Uterus (tissue), 4 donors: ENCODE data around the gene RFX7. TPM values are rescaled to one million over a fixed set of nuclear protein-coding genes. Genes with fewer than 3 reads are reported as not detected.

Source experiments
- DNase-seq, 2 donors: peaks; one replicate each; pipeline ENCODE4 v3.0.0-alpha.2; 2019 to 2020
- H3K27ac ChIP-seq, 2 donors: fragments of 200-600 bp; sonication (generic); 1 replicate in 1 of 2; 2 replicates in 1 of 2; pipeline ENCODE4 v1.5.1; 2016 to 2018
- H3K27me3 ChIP-seq, 2 donors: fragments of 200-600 bp; sonication (generic); one replicate each; pipeline ENCODE4 v1.5.1; 2018 to 2019; ENCODE audit warnings: control low read depth in 1 of 2
- H3K36me3 ChIP-seq, 2 donors: fragments of 200-600 bp; sonication (generic); one replicate each; pipeline ENCODE4 v1.5.1; 2019; ENCODE audit warnings: control low read depth in 1 of 2
- H3K4me1 ChIP-seq, 2 donors: fragments of 200-600 bp; sonication (generic); one replicate each; pipeline ENCODE4 v1.5.1; 2018 to 2019; ENCODE audit warnings: control low read depth in 1 of 2
- H3K4me3 ChIP-seq, 2 donors: fragments of 200-600 bp; sonication (generic); 1 replicate in 1 of 2; 2 replicates in 1 of 2; pipeline ENCODE4 v1.5.1; 2018 to 2019; ENCODE audit warnings: mild to moderate bottlenecking in 1 of 2
- H3K9me3 ChIP-seq, 2 donors: fragments of 200-600 bp; sonication (generic); one replicate each; pipeline ENCODE4 v1.5.1; 2019; ENCODE audit warnings: control low read depth in 1 of 2
- POLR2A ChIP-seq, 2 donors: fragments of 450-650 bp; IDR thresholded peaks; one replicate each; pipeline ENCODE4 v1.6.1; 2016; ENCODE audit warnings: antibody characterized with exemption in 2 of 2, mild to moderate bottlenecking in 1 of 2, moderate library complexity in 1 of 2
- intact Hi-C: fragments of 100-400 bp; cut with DNase I; formaldehyde crosslinking; loops from one replicate; pipeline ENCODE4 v1.15.1; 2023; ENCODE audit warnings: low total_unique reads
- total RNA-seq, 4 donors: library from RNA; depleted of rRNA in 3 of 4; stranded (reverse); fragments of >200 nt in 3 of 4; gene quantifications; one replicate each; pipeline versions ENCODE4 v1.1.0 to v1.2.4, GENCODE V29; 2014 to 2023
- TF ChIP-seq, protein P1 (sequence below), 4 experiments: fragments of 200-600 bp in 2 of 4; fragments of 450-650 bp in 2 of 4; sonication (generic) in 2 of 4; IDR thresholded peaks; one replicate each; pipeline ENCODE4 v1.5.1; 2016 to 2019; ENCODE audit warnings: antibody characterized with exemption in 4 of 4, mild to moderate bottlenecking in 2 of 4, moderate library complexity in 1 of 4
- donor health status: DM: yes; HTN: yes; CAD: no.

RFX7 gene
- total RNA-seq, 4 donors from 2014 or later = 3.1 to 22.9 (median 11.9) TPM

DNA sequence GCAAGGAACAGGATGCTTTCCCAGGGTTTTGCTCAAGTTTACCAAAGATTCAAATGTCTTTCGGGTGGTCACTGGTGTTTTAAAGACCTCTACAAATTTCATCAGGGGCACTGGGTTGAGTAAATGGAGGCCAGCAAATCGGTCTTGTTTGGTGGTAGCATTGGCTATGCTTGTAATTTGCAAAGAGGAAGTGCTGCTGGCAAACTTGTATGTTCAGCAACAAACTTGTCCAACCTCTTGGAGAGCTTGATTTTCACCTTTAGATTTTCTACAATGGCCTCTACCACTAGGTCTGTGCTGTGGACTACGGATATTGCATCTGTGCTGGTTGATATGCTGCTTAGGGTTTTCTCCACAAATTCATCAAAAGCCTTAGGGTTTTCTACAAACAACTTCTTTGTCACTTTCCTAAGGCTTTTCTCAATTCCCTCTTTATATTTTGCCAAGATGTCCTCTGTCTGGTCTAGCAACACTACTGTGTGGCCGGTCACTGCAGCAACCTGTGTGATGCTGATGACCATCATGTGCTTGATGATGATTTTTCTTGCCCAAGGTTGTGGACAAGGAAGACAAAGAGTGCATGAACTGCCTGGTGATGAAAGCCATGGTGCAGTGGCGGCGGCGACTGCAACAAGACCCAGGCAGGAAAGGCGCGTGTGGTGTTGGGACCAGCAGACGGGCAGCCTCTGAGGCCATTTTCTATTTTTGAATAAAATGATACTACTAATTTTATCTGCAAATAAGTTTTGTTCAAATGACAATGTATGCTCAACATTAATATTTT lies 50.8 kb downstream of the RFX7 start:
- H3K36me3 ChIP-seq = no peaks in the 10 kb centered on the region
- peaks cover 0 to 13% of the 10 kb centered on the region in 2 donors for H3K4me1 ChIP-seq
- H3K4me3 ChIP-seq = no peak overlapping the region
- no peak overlapping the region for H3K27ac ChIP-seq
- no peaks in the 10 kb centered on the region for H3K27me3 ChIP-seq
- intact Hi-C loops = no loop called here
- no peak for DNase-seq
- no peak for TF ChIP-seq POLR2A (IDR thresholded peaks at IDR 0.05)
- TF ChIP-seq, protein P1, sequence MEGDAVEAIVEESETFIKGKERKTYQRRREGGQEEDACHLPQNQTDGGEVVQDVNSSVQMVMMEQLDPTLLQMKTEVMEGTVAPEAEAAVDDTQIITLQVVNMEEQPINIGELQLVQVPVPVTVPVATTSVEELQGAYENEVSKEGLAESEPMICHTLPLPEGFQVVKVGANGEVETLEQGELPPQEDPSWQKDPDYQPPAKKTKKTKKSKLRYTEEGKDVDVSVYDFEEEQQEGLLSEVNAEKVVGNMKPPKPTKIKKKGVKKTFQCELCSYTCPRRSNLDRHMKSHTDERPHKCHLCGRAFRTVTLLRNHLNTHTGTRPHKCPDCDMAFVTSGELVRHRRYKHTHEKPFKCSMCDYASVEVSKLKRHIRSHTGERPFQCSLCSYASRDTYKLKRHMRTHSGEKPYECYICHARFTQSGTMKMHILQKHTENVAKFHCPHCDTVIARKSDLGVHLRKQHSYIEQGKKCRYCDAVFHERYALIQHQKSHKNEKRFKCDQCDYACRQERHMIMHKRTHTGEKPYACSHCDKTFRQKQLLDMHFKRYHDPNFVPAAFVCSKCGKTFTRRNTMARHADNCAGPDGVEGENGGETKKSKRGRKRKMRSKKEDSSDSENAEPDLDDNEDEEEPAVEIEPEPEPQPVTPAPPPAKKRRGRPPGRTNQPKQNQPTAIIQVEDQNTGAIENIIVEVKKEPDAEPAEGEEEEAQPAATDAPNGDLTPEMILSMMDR (IDR thresholded peaks at IDR 0.05) = no peak
- no peaks in the 10 kb centered on the region for H3K9me3 ChIP-seq

GRCh38 chr15:56187665-56188064 lies 56.0 kb downstream of the RFX7 start:
- intact Hi-C loops = no loop called here
- H3K27ac ChIP-seq = no peak overlapping the region
- H3K4me3 ChIP-seq = no peak overlapping the region
- H3K4me1 ChIP-seq = no peaks in the 10 kb centered on the region
- no peak for DNase-seq
- TF ChIP-seq, protein P1 (IDR thresholded peaks at IDR 0.05) = no peak
- TF ChIP-seq POLR2A (IDR thresholded peaks at IDR 0.05) = no peak
- H3K36me3 ChIP-seq = no peaks in the 10 kb centered on the region
- H3K9me3 ChIP-seq = no peaks in the 10 kb centered on the region
- no peaks in the 10 kb centered on the region for H3K27me3 ChIP-seq

DNA sequence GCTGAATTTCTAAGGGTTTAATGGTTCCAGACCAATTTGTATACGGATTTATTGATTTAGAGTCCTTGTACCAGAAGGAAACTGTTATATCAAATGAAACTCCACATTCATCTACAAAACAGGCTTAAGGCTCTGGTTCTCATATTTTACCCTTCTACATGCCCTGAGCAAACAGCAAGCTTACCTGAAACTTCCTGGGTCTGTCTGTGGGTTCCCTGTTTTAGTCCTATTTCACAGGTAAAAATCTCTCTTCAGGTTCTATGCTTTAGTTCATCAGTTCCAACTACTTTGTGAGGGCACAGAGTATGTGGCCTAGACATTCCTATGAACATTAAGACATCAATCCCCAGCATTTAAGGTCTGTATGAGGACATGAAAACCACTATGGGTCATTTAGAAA lies 57.7 kb downstream of the RFX7 start:
- Histone ChIP-seq H3K4me3 (no peak overlapping the region), H3K36me3 (no peaks in the 10 kb centered on the region), H3K9me3 (no peaks in the 10 kb centered on the region), H3K27ac (no peak overlapping the region), H3K4me1 (no peaks in the 10 kb centered on the region), H3K27me3 (no peaks in the 10 kb centered on the region)
- DNase-seq = no peak
- intact Hi-C loops = no loop called here
- TF ChIP-seq POLR2A (IDR thresholded peaks at IDR 0.05) = no peak
- TF ChIP-seq, protein P1 (IDR thresholded peaks at IDR 0.05) = no peak

DNA sequence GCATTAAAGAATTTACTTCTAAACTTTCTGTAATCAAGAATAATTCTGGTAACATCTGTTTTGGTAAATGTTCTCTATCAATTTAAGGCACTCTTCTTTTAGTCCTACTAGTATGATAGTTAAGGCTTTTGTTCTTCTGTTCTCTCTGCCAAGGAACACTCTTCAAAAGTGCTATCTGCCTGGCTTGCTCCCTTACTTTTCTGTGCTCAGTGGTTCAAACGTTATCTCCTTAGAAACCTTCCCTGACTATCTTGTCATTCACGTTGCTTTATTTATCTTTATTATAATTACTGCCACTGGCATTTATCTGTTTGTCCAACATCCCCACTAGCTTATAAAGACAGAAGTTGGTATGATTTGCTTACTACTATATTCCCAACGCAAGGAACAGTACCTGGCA lies 59.2 kb downstream of the RFX7 start:
- no peaks in the 10 kb centered on the region for H3K27me3 ChIP-seq
- DNase-seq = no peak
- intact Hi-C loops = no loop called here

DNA sequence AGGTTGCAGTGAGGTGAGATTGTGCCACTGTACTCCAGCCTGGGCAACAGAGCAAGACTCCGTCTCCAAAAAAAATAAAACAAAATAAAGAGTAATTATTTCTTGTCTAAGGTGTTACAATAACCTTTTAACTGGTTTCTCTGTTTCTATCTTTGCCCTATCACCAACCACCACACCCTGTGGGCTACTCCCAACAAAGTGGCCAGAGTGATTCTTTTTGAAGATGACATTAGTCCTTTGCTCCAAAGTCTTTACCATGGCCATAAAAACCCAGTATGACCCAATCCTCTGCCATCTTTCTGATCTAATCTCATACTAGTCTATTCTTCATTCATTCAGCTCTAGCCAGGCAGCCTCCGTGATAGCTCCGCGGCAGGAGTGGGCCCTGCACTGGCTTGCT lies 62.8 kb downstream of the RFX7 start:
- Histone ChIP-seq H3K27me3 (no peaks in the 10 kb centered on the region), H3K27ac (no peak overlapping the region), H3K4me1 (no peaks in the 10 kb centered on the region), H3K36me3 (no peaks in the 10 kb centered on the region), H3K4me3 (no peak overlapping the region), H3K9me3 (no peaks in the 10 kb centered on the region)
- DNase-seq = no peak
- intact Hi-C loops = no loop called here
- TF ChIP-seq, protein P1 (IDR thresholded peaks at IDR 0.05) = no peak
- no peak for TF ChIP-seq POLR2A (IDR thresholded peaks at IDR 0.05)

More for the DNA sequence above, 59.2 kb downstream of the RFX7 start:
- Histone ChIP-seq H3K9me3 (no peaks in the 10 kb centered on the region), H3K4me1 (no peaks in the 10 kb centered on the region), H3K4me3 (no peak overlapping the region), H3K27ac (no peak overlapping the region), H3K36me3 (no peaks in the 10 kb centered on the region)
- TF ChIP-seq, protein P1 (IDR thresholded peaks at IDR 0.05) = no peak
- TF ChIP-seq POLR2A (IDR thresholded peaks at IDR 0.05) = no peak
